HG03442 (cell line): ENCODE measurements around the gene ACSF3.
"Not testable (repeated sequence)": the region's sequence is repeated elsewhere in the genome, so short reads cannot be mapped to it uniquely, and the experiment has no call there.

Experiments used
- ATAC-seq: cut with Tn5 transposase; IDR thresholded peaks from one replicate; pipeline ENCODE4 v1.9.1; 2021; ENCODE audit warnings: mild to moderate bottlenecking, moderate library complexity; ENCODE audit not compliant: unreplicated experiment

ACSF3 gene

DNA sequence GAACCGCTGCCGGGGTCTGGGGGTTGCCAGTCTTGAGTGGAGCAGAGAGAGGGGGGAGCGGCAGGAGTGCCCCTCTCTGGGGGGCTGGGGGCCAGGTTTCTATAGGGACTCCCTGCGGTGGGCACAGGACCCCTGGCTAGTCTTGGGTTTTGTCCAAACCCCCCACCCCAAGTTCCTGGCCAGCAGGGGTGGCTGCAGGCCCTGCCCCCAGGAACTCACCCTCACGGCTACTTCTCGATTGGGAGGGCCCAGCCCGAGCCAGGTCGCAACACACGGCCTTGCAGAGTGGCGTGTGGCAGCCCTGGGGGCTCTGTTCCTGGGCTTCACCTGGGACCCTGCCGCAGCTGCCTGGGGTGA lies 78.5 kb downstream of the ACSF3 start:
- ATAC-seq = no peak

DNA sequence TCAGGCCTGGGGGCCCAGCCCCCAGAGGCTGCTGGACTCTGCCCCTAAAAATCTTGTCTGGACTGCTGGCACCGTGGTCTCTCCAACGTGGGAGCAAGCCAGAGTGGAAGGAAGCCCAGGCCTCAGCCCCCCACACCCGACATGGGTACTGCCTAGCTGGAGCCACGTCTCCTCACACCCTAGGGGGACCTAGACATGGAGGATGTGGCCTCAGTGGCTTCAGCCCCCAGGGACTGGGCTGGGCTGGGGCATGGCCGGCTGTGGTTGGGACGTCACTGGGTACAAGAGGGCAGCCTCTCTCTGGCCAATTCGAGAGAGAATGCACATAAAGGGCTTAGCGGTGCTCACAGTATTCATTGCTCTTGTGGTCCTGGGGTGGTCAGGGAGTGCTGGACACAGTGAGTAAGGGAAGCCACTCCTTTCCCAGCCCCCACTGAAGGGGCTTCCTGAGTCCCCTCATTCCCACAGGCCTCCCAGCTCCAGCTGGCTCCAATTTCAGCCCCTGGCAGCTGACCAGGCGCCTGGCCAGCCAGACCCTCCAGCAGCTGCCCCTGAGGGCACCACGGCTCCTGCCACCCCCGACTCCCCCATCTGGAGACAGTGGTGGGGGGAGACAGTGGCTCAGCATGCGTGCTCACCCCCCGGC lies 79.0 kb downstream of the ACSF3 start:
- no peak for ATAC-seq

GRCh38 chr16:89173174-89173921 lies 79.7 kb downstream of the ACSF3 start:
- ATAC-seq = no peak

GRCh38 chr16:89174055-89174827 lies 80.6 kb downstream of the ACSF3 start:
- ATAC-seq = no peak

DNA sequence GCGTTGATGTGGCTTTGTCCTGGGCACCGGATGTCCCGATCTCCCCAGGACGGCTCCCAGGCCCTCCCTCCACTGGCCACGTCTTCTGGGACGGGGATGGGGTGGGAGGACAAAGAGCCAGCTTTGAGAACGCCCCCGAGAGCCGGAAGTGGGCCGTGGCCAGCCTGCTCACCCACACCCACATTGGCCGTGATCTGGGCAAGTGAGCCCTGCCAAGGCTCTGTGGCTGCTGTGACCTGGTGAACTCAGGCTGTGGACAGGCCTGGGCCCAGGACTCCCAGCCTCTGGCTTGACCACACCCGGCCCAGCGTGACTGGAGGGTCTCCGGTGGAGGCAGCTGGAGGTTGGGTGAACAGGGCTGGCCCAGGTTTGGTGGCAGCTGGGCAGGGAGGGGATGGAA lies 81.2 kb downstream of the ACSF3 start:
- no peak for ATAC-seq

GRCh38 chr16:89175280-89176146 lies 81.9 kb downstream of the ACSF3 start:
- ATAC-seq = no peak

GRCh38 chr16:89176147-89176690 lies 82.6 kb downstream of the ACSF3 start:
- no peak for ATAC-seq

GRCh38 chr16:89176717-89177116 lies 83.1 kb downstream of the ACSF3 start:
- no peak for ATAC-seq

DNA sequence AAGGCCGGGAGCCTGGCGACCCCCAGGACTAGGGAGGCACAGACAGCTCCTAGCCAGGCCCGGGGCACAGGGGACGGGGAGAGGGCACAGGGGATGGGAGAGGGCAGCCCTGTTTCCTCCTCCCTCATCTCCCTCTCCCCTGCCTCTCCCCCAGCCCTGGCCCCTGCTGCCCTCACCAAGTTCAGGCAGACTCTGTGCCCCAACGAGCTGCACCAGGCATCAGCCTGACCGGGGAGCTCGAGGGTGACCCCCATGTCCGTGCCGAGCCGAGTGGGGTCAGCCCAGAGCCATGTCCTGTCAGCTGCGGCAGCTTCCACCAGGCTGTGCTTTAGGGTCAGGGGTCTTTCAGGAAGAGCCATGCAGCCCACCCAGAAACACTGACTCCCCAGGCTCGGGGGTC lies 83.8 kb downstream of the ACSF3 start:
- ATAC-seq = no peak

DNA sequence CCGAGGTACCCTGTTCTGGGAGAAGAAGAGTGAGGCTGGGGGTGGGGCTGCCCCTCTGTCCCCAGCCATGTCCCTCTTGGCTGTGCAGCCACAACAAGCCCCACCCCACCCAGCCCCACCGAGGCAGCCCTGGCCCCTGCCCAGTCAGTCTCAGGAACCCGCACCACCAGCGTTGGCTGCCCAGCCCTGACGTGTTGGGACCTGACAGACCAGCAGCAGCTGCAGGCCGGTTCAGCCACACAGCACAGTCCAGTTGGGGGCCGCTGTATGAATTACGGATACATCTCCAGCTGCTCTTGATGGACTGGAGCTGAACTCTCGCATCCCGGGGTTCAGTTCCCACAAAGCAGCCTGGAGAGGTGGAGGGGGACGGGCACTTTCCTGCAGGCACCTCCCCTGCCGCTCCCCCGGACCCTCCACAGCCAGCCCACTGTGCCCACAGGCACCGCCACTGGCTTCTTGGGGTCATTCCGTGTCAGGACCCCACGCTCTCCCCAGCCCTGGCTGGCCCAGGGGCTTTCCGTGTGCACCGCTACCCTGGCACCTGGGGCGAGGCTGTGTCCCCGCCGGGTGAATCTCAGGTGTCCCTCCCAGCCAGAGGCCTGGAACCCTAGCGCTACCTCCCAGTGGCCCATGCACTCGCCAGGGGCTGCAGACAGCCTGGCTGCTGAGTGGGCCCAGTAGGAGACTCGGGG lies 84.9 kb downstream of the ACSF3 start:
- ATAC-seq = no peak

DNA sequence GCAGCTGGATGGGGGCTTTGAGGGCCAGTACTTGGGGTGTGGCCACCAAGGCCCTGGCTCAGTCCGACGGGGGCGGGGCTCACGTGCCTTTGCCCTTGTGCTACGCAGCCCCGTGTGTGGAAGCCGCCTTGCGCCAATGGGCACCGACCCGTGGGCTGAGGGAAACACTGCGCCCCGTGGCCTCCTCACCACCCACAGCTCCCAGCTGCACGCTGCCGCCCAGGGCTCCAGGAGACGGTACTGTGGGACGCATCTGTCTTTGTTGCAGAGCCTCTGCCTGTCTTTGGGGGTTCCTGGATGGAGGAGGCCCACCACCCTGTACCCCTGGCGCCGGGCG lies 85.5 kb downstream of the ACSF3 start:
- ATAC-seq = no peak

- ATAC-seq = no peak
These were observed 86.1 kb downstream of the ACSF3 start for GRCh38 chr16:89179656-89180315.

- no peak for ATAC-seq
These were observed 89.8 kb downstream of the ACSF3 start for GRCh38 chr16:89183463-89183862.

DNA sequence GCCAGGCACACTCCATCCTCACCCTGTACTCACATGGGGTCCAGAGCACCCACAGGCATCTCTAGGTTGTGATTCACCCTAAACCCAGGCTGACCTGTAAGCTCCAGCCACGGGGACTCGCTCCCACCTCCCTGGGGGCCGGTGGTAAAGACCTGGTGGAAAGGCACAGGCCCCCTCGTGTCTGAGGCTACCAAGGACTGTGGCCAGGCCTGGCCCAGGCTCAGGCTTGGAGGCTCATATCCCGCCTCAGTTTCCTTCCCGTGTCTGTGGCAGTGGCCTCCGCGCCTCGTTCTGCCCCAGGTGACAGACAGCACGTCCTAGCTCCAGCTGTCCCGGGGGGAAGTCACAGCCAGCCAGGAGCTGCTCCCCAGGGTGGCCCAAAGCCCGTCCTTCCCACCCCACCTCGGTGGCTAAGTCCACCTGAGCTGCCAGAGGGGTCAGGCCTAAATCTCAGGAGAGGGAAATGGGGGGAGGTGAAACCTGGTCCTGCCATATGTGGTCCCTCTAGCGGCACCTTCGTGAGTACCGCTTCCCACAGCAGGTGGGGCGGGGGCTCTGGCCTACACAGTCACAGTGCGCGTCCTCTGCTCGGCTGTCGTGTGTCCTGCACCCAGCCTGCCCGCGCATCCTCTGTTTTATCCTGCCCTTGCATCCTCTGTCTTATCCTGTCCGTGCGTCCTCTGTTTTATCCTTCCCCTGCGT lies 90.5 kb downstream of the ACSF3 start:
- no peak for ATAC-seq

- ATAC-seq = no peak
These were observed 91.0 kb downstream of the ACSF3 start for GRCh38 chr16:89184677-89184932.

- ATAC-seq = no peak
These were observed 91.5 kb downstream of the ACSF3 start for GRCh38 chr16:89184933-89185794.

DNA sequence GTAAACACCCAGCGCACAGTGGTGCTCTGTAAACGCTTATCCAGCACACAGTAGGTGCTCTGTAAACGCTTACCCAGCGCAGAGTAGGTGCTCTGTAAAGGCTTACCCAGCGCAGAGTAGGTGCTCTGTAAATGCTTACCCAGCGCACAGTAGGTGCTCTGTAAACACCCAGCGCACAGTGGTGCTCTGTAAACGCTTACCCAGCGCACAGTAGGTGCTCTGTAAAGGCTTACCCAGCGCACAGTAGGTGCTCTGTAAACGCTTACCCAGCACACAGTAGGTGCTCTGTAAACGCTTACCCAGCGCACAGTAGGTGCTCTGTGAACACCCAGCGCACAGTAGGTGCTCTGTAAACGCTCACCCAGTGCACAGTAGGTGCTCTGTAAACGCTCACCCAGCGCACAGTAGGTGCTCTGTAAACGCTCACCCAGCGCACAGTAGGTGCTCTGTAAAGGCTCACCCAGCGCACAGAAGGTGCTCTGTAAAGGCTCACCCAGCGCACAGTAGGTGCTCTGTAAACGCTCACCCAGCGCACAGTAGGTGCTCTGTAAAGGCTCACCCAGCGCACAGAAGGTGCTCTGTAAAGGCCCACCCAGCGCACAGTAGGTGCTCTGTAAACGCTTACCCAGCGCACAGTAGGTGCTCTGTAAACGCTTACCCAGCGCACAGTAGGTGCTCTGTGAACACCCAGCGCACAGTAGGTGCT lies 92.4 kb downstream of the ACSF3 start:
- ATAC-seq = not testable (repeated sequence)

DNA sequence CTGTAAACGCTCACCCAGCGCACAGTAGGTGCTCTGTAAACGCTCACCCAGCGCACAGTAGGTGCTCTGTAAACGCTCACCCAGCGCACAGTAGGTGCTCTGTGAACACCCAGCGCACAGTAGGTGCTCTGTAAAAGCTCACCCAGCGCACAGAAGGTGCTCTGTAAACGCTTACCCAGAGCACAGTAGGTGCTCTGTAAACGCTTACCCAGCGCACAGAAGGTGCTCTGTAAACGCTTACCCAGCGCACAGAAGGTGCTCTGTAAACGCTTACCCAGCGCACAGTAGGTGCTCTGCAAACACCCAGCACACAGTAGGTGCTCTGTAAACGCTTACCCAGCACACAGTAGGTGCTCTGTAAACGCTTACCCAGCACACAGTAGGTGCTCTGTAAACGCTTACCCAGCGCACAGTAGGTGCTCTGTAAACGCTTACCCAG lies 93.0 kb downstream of the ACSF3 start:
- ATAC-seq = not testable (repeated sequence)
